Femur (tissue), 1 donor: ENCODE data around the gene BAZ1A.

ENCODE experiments used
- DNase-seq: peaks from one replicate; pipeline ENCODE4 v3.0.0-alpha.2; 2017

BAZ1A gene

DNA sequence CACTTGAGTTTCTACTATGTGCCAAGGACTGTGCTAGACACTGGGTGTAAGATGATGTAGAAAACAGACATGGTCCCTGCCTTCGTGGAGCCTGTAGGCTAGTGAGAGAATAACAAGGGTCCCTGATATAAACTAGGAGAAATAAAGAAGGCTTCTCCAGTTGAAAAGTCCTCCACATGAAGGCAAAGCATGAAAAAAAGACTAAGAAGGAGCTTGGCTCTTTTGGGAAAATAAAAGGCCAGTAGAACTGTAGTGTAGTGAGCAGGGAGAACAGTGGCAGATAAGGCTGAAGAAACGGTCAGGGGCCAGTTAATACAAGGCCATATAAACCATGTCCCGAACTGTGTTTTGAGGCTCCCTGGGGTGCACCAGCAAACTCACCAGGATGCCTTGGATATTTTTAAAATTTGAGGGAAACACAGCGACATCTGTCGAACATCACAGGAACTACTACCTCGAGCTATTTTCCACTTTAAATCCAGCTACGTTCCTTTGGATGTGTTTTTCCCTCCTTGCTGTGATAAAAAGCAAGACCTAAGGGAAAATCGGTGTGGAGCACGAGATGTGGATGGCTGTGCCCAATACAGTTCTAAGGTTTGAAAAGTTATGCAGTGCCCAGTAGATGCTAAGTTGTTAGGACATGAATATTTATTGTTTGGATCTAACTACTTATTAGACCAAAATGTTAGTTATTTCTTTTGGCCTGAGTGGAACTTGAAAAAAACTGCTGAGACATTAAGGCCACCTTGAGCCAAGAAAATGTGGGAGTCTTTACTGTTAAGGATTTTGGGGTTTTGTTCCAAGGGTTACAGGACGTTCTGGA is 152.2 kb downstream of the BAZ1A start:
- DNase-seq: peak; percentile 53

DNA sequence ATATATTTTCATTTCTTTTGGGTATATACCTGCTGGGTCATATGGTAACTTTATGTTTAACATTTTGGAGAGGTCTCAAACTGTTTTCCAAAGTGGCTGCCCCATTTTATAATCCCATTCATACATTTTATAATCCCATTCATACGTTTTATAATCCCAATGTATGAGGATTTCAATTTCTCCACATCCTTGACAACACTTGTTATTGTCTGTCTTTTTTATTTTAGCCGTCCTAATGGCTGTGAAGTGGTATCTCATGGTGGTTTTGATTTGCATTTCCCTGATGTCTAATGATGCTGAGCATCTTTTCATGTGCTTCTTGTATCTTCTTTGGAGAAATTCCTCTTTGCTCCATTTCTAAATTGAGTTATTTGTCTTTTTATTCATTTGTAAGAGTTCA is 154.0 kb downstream of the BAZ1A start:
- no peak for DNase-seq

DNA sequence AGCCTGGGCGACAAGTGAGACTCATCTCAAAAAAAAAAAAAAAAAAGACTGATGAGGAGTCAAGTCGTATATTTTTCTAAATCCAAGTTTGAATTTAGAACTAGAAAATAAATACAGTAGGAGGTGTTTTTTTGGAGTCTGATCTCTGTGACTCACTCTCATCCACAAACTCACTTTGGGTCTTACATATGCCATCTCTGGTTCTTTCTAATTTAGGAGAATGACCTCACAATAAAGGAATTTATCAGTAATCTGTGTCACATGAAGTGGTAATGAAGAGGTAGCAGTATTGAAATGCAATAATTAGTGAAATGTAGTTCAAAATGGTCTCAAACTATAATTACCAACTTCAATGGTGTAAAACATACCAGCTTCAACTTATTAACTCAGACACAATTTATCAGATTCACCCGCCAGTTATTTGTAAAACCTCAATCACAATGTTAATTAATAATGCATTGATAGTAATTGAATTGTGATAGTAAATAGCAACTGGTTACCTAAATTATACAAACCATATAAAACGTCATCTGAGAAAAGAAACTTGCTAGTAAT is 156.3 kb downstream of the BAZ1A start:
- no peak for DNase-seq

DNA sequence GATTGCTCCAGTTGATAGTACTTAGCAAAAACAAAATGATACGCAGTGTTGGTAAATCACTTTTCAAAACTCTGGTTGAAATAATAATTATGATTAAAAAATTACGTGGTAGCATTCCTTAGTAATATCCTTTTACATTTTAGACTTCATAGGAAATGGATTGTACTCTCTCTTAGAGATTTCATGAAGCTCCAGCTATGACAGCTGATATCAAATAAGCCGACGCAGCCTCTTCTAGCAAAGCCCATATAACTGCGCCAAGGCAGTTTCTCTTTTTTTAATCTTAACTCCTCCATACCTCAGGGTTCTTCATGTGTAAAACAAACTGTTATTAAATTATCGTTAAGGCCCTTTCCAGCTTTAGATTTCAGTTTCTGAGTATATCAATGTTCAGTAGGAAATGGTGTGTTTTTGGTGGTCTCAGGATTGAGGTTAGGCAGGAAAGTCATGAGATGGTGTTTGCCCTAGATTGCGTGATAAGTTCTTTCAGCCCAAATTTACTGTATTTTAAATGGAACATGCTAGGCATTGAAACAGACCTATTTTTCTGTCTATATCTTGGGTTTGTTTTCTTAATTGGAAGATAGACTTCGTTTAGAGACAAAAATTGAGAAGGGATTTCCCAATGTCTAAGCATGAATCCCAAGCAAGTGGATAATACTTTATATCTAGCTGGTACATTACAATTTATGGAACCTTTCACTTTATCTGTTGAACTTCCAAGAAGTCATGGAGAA is 159.9 kb downstream of the BAZ1A start:
- DNase-seq: no peak

DNA sequence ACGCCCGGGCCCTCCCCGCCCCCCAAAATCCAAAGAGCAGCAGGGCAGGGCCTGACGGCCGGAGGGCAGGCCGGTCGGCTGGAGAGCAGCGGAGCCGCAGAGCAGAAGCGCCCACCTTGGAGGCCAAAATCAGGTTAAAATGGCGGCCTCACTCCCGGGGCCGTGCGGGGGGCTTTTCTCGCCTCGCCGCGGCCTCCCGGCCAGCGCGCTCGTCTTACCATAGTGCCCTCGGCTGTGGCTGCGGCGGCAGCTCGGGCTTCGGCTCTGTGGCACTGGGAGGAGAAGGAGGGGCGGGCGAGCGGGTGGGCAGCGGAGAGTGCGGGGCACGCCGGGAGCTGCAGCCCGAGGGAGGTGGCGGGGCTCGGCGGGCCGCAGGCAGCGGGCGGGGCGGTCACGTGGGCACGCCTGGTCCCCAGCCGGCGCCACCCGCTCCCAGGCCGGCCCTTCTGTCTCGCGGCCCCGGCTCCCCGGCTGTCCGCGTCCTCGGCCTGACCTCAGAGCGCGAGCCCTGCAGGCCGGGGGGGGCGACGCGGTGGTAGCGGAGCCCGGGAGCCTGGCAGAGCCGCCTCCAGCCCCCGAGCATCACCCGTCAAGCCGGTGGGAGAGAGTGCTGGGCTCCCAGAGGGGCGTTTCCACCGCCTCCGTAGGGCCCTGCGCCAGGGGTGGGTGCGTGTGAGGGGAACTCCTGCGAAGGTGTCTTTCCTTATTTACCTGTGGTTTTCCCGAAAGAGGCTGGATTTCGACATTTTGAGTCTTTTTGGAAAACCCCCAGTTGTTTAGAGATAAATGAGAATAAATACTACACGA is 160.6 kb downstream of the BAZ1A start, which contains the start of gene CFL2:
Gene CFL2 (minus strand): TSS at position 274 of the 807 bp plus-strand sequence. CDS start 53 bp downstream, at position 221.
- peak; percentile 90 for DNase-seq

DNA sequence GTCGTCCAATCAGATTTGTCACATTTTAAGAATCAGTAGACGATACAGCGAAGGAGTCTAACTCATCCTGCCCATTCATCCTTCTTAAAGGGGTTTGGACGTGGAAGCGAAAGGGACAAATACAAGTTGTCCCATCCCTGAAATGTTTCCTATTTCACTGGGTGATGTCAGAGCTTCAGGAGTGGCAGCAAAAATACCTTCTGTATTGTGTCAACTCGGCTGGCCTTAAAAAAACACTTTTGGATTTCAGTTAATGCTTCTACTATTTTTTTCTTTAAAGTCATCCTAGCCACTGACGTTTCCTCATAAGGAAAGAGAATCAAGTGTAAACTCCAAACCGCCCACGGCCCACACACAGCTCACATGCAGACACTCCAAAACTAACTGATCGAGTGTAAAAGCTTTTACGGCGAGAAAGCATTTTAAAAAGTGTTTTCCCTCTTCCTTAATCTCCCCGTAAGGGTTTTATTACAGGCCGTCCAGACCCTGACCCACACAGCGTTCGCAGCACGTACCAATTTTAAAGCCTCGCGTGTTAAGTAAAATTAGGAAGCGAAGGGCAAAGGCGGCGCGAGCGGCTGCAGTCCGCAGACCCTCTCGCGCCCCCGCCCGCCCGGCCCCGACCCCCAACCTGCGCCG is 161.4 kb downstream of the BAZ1A start:
- DNase-seq: peak; percentile 58

DNA sequence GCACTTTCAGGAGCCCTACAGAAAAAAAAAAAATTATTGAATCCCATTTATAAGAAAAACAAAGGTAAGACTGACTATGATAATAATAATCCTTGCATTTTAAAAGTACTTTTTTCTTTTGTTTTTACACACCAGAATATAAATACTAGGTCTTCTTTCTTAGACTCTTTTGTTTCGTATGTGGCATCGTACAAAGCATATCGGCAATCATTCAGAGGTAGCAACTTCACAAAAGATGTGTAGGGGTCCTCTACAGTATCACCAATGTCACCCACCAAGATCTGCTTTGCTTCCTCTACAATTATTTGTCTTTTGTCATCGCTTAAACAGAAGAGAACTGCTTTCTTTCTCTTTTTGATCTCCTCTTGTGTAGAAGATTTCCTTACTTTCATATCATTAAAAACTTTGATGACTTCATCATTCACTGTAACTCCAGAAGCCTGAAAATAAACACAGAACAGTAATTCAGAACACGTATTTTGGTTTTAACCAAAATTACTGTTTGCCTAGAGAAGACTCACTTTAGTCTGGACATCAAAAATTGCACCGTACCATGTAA is 162.0 kb downstream of the BAZ1A start:
- DNase-seq: no peak

DNA sequence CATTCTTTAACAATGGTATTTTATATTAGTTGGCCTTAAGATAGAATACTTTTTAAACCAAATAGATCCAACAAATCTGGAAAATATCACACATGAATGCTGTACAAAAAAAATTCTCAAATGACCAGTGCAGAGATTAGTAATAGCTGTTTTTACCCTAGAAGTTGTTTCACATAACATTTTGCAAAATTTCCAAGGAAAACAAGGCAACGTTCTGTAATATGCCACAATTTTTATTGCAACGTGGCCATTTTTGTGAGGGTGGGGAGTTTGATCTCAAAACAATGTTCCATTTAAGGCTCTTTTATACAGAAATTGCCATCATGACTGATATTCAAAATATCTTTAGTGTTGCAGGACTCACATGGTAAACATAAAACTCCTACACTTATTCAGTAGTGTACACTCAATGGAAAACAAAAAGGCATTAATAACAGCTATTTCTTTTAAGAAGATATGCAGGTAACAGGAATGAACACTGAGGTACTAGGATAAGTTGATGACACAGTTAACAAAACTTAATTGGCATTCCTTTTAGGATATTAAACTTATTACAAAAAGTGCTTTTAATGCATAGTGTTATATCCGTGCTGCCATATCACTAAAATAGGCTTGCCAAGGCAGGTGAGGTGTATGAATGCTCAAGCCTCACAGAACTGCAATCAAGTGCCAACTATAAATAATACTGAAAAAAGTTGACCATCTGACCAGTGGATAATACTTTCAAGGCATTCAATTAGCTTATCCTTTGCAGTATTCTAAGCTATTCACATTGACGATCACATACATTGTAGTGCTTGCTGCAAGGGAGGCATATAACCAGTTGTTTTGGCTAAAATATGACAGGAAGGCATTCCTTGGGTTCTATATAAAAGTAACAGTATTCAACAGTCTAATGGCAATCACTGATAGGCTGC is 163.1 kb downstream of the BAZ1A start:
- DNase-seq: no peak

DNA sequence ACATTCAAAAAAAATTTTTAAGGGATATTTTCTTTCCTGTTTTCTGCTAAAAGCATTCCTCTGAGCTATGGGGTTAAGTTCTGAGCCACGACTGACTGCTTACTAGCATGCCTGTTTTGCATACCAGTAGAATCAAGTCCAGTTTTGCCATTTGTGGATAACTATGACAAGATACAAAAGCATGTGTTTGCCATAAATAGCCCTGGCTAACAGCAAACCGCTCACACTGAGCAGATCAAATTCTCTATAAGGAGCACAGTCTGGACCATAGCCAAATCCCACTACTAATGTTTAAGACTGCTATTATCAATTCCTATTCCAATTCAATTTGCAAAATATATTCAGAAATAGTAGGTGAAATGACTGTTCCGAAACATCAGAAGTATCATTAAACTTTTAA is 164.0 kb downstream of the BAZ1A start:
- DNase-seq: peak; percentile 56

DNA sequence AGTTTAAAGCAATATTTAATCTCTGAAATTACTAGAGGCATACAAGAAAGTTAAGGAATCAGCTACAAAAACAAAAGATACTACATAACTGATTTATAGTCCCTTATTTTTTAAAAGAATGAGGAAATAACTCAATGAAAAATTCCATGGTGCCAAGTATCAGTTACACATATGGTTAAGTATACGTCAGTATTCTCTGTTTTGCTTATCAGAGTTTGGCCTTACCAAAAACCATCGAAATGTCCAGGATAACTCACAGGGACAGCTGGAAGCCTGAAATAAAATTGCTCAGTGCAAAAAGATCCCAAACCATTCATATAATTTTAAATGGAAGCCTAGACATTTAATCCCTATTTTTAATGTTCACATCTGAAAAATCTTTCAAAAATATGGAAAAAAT is 164.4 kb downstream of the BAZ1A start:
- DNase-seq: no peak

DNA sequence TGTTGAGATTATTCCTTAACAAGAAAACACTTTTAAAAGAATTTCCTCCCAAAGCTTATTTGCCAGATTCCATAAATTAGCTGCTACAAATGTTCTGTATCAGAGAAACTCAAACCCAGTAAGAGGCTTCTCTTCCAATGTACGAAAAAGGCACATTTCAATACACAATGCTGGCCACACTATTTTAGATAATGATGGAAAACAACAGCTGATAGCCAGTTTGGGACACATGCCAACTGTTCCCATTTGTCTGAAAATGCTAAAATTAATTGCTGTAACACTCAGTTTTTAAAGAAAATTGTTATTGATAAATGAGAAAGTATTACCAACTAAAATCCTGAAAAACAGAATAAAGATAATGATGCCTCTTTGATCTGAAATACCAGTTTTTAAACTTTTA is 165.2 kb downstream of the BAZ1A start:
- DNase-seq: no peak

DNA sequence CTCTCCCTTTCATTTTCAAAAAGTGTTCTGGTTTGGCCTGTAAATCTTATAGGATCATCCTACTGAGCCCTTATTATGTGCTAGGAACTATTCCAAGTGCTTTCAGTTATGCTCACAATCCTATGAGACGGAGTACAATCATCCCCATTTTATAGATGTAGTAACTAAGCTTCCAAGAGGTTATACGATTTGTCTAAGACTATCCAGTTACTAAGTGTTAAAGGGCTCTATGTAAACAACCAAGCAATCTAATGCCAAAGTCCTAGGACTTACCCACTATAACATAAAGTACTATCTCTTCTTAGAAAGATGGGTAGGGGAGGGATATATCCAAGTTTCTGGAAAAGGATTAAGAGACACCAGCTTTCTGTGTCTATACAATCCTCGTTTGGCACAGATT is 167.4 kb downstream of the BAZ1A start:
- DNase-seq: no peak
